GM12878 (cell line): ENCODE results near the gene LDB2.

Source experiments
- CBX3 ChIP-seq: fragments of 200-600 bp; sonication (generic); IDR thresholded peaks from 2 replicates; pipeline ENCODE4 v1.6.1; 2016; ENCODE audit warnings: low read depth, borderline replicate concordance
- IRF4 ChIP-seq: IDR thresholded peaks from 2 replicates; pipeline ENCODE4 v1.6.1; 2011; ENCODE audit warnings: low read depth, low read length
- POLR2AphosphoS5 ChIP-seq: IDR thresholded peaks from 2 replicates; pipeline ENCODE4 v1.6.1; 2011; ENCODE audit warnings: mild to moderate bottlenecking, low read length, inconsistent platforms
- TF ChIP-seq, protein P1 (sequence below), 3 experiments: IDR thresholded peaks in 2 of 3; conservative IDR thresholded peaks in 1 of 3; 2 replicates each; pipeline ENCODE4 v1.5.1; 2011; ENCODE audit warnings: low read depth in 3 of 3, low read length in 3 of 3, mild to moderate bottlenecking in 3 of 3, control low read depth in 2 of 3, moderate library complexity in 2 of 3, inconsistent platforms in 1 of 3, mixed read lengths in 1 of 3; ENCODE audit not compliant: control insufficient read depth in 2 of 3, insufficient read depth in 1 of 3; ENCODE audit errors: extremely low read depth in 1 of 3

DNA sequence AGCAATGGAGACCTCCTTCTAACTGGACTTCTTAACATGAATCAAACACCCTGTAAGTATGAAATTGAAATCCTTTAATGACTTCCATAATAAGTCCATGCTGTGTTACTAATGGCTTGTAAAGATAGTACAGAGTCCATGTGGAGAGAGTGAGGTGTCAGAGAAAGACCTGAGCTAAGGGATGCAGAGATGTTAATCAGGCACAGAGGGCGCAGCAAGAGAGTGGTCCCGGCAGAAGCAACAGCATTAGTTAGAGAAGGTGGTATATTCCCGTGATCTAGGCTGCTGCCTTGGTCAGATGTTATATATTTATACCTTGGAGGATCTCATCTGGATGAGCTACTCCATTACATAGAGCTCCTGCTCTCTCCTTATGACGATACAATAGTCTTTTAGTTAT is 295.3 kb downstream of the LDB2 start:
- TF ChIP-seq, protein P1, sequence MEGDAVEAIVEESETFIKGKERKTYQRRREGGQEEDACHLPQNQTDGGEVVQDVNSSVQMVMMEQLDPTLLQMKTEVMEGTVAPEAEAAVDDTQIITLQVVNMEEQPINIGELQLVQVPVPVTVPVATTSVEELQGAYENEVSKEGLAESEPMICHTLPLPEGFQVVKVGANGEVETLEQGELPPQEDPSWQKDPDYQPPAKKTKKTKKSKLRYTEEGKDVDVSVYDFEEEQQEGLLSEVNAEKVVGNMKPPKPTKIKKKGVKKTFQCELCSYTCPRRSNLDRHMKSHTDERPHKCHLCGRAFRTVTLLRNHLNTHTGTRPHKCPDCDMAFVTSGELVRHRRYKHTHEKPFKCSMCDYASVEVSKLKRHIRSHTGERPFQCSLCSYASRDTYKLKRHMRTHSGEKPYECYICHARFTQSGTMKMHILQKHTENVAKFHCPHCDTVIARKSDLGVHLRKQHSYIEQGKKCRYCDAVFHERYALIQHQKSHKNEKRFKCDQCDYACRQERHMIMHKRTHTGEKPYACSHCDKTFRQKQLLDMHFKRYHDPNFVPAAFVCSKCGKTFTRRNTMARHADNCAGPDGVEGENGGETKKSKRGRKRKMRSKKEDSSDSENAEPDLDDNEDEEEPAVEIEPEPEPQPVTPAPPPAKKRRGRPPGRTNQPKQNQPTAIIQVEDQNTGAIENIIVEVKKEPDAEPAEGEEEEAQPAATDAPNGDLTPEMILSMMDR (IDR thresholded peaks at IDR 0.05 in 2 of 3, conservative IDR thresholded peaks at IDR 0.05 in 1 of 3; ENCODE audit: control insufficient read depth in 2 of 3, extremely low read depth in 1 of 3, insufficient read depth in 1 of 3, low read depth in 3 of 3, low read length in 3 of 3) = no peak
- no peak for TF ChIP-seq CBX3
- no peak for TF ChIP-seq IRF4
- TF ChIP-seq POLR2AphosphoS5 = no peak
